NCI-H460 (cell line): ENCODE measurements around the gene NOS2. TPM values are rescaled to one million over a fixed set of nuclear protein-coding genes. Genes with fewer than 3 reads are reported as not detected.
"Not testable (repeated sequence)": the region's sequence is repeated elsewhere in the genome, so short reads cannot be mapped to it uniquely, and the experiment has no call there.

Experiments used
- DNase-seq: peaks from one replicate; pipeline ENCODE4 v3.0.0-alpha.2; 2016; ENCODE audit warnings: low read depth; ENCODE audit errors: extremely low read depth
- total RNA-seq: library from RNA; depleted of rRNA; stranded (reverse); fragments of >200 nt; shearing (Covaris generic); gene quantifications from 2 replicates; pipeline ENCODE4 v1.2.3, GENCODE V29; 2014

The NOS2 gene
- total RNA-seq, 1 experiment from 2014 or later: not detected

- no peak for DNase-seq
Observed at GRCh38 chr17:27793168-27793905, 7.0 kb downstream of the NOS2 start.

GRCh38 chr17:27792095-27792494 lies 8.2 kb downstream of the NOS2 start:
- DNase-seq: no peak

- DNase-seq: no peak
Observed at GRCh38 chr17:27788919-27789318, 11.4 kb downstream of the NOS2 start.

GRCh38 chr17:27783440-27784350 lies 16.6 kb downstream of the NOS2 start:
- DNase-seq: no peak

- no peak for DNase-seq
Observed at GRCh38 chr17:27782791-27783206, 17.5 kb downstream of the NOS2 start.

GRCh38 chr17:27780828-27781404 lies 19.4 kb downstream of the NOS2 start:
- no peak for DNase-seq

GRCh38 chr17:27780092-27780827 lies 20.1 kb downstream of the NOS2 start:
- no peak for DNase-seq

GRCh38 chr17:27778183-27778582 lies 22.1 kb downstream of the NOS2 start:
- no peak for DNase-seq

- no peak for DNase-seq
Observed at GRCh38 chr17:27776882-27777624, 23.3 kb downstream of the NOS2 start.

- no peak for DNase-seq
Observed at GRCh38 chr17:27771586-27771985, 28.7 kb downstream of the NOS2 start.

GRCh38 chr17:27770877-27771276 lies 29.5 kb downstream of the NOS2 start:
- no peak for DNase-seq

- DNase-seq: no peak
Observed at GRCh38 chr17:27768858-27769410, 31.4 kb downstream of the NOS2 start.

GRCh38 chr17:27766438-27766837 lies 33.9 kb downstream of the NOS2 start:
- no peak for DNase-seq

GRCh38 chr17:27765353-27765752 lies 35.0 kb downstream of the NOS2 start:
- DNase-seq: no peak

GRCh38 chr17:27764589-27764988 lies 35.7 kb downstream of the NOS2 start:
- no peak for DNase-seq

- peak; percentile 41 for DNase-seq
Observed at GRCh38 chr17:27762527-27763305, 37.6 kb downstream of the NOS2 start.

GRCh38 chr17:27760931-27761330 lies 39.4 kb downstream of the NOS2 start:
- DNase-seq: not testable (repeated sequence)

GRCh38 chr17:27760069-27760885 lies 40.1 kb downstream of the NOS2 start:
- peak; percentile 31 for DNase-seq
